RWPE1 (cell line): Measurements from ENCODE around the gene DTD1.

Experiments
- CTCF ChIA-PET: fragments of 350-600 bp; sonication (Branson Sonifier 250); formaldehyde crosslinking; extraction: SDS; loops from one replicate; lab custom pipeline; 2021; lab: Yijun Ruan, JAX
- POLR2A ChIA-PET: fragments of 400-600 bp; formaldehyde crosslinking; extraction: SDS; loops from one replicate; lab custom pipeline; 2020; ENCODE audit warnings: antibody characterized with exemption; ENCODE audit not compliant: low non-redundant PET; lab: Yijun Ruan, JAX
- DNase-seq: peaks from one replicate; pipeline ENCODE4 v3.0.0; 2012; ENCODE audit warnings: low spot score
- H3K27ac ChIP-seq: fragments of 450-650 bp; 2 replicates; pipeline ENCODE4 v1.5.1; 2017
- CTCF ChIP-seq: fragments of 450-650 bp; conservative IDR thresholded peaks from 2 replicates; pipeline ENCODE4 v1.5.1; 2017; ENCODE audit warnings: low read depth, mild to moderate bottlenecking

Gene DTD1

GRCh38 chr20:18662279-18663040 lies 74.6 kb downstream of the DTD1 start:
- no peak for DNase-seq
- no peak overlapping the region for H3K27ac ChIP-seq
- POLR2A ChIA-PET: no interaction called here
- TF ChIP-seq CTCF: no peak
- CTCF ChIA-PET: no interaction called here

- H3K27ac ChIP-seq: no peak overlapping the region
- no peak for DNase-seq
- ChIA-PET POLR2A (no interaction called here), CTCF (no interaction called here)
- no peak for TF ChIP-seq CTCF
These were observed 76.1 kb downstream of the DTD1 start for GRCh38 chr20:18663932-18664331.

- no peak for TF ChIP-seq CTCF
- DNase-seq: no peak
- ChIA-PET POLR2A (no interaction called here), CTCF (no interaction called here)
- no peak overlapping the region for H3K27ac ChIP-seq
These were observed 77.3 kb downstream of the DTD1 start for GRCh38 chr20:18665135-18665534.

GRCh38 chr20:18666803-18667415 lies 79.1 kb downstream of the DTD1 start:
- no peak for DNase-seq
- CTCF ChIA-PET: interaction anchor here (0.7 kb wide), 1 partner anchor 1019 kb away, joined by 3 read pairs; no protein-coding TSS in a partner anchor
- H3K27ac ChIP-seq: no peak overlapping the region
- TF ChIP-seq CTCF: no peak
- POLR2A ChIA-PET: no interaction called here

GRCh38 chr20:18669241-18670019 lies 81.6 kb downstream of the DTD1 start:
- CTCF ChIA-PET: interaction anchor here (0.6 kb wide), 1 partner anchor 959 kb away, joined by 3 read pairs; no protein-coding TSS in a partner anchor
- DNase-seq: no peak
- no peak for TF ChIP-seq CTCF
- POLR2A ChIA-PET: interaction anchor here (0.6 kb wide), 1 partner anchor 71 kb away, joined by 3 read pairs; no protein-coding TSS in a partner anchor
- H3K27ac ChIP-seq: no peak overlapping the region

GRCh38 chr20:18671203-18671710 lies 83.4 kb downstream of the DTD1 start:
- no peak for DNase-seq
- ChIA-PET POLR2A (no interaction called here), CTCF (no interaction called here)
- TF ChIP-seq CTCF: no peak
- no peak overlapping the region for H3K27ac ChIP-seq
